MCF 10A (cell line): ENCODE measurements around the gene ARMH3. TPM values are rescaled to one million over a fixed set of nuclear protein-coding genes. Genes with fewer than 3 reads are reported as not detected.

Experiments used
- BruUV-seq: library from RNA; stranded (reverse); fragments of 400-500 nt; replicated peaks from 2 replicates; lab custom pipeline; 2021; lab: Mats Ljungman, UMichigan
- CTCF ChIA-PET: fragments of 300-600 bp; sonication (Branson Sonifier 250); formaldehyde crosslinking; extraction: SDS; loops from one replicate; lab custom pipeline; 2021; ENCODE audit warnings: antibody characterized with exemption, inconsistent platforms; lab: Yijun Ruan, JAX
- POLR2A ChIA-PET: fragments of 300-600, 350-650 bp; sonication (Branson Sonifier 250); formaldehyde crosslinking; extraction: SDS; loops from one replicate; lab custom pipeline; 2020; ENCODE audit warnings: antibody characterized with exemption, inconsistent platforms; lab: Yijun Ruan, JAX
- DNase-seq: peaks from one replicate; pipeline ENCODE4 v3.0.0-alpha.2; 2018; ENCODE audit not compliant: unreplicated experiment
- H3K27ac Mint-ChIP-seq: one replicate; pipeline ENCODE4 v1.8.0; 2022; ENCODE audit warnings: mild to moderate bottlenecking, low read depth, mixed read lengths; ENCODE audit not compliant: unreplicated experiment
- H3K27me3 Mint-ChIP-seq: one replicate; pipeline ENCODE4 v1.8.0; 2022; ENCODE audit warnings: mixed read lengths; ENCODE audit not compliant: insufficient read depth, unreplicated experiment
- H3K36me3 Mint-ChIP-seq: one replicate; pipeline ENCODE4 v1.8.0; 2022; ENCODE audit warnings: mild to moderate bottlenecking, moderate library complexity, mixed read lengths; ENCODE audit not compliant: insufficient read depth, unreplicated experiment
- H3K4me1 Mint-ChIP-seq: one replicate; pipeline ENCODE4 v1.8.0; 2022; ENCODE audit warnings: mixed read lengths; ENCODE audit not compliant: insufficient read depth, unreplicated experiment
- H3K4me3 Mint-ChIP-seq: one replicate; pipeline ENCODE4 v1.8.0; 2022; ENCODE audit warnings: mild to moderate bottlenecking, moderate library complexity, mixed read lengths; ENCODE audit not compliant: unreplicated experiment
- H3K9me3 Mint-ChIP-seq: one replicate; pipeline ENCODE4 v1.8.0; 2022; ENCODE audit warnings: mixed read lengths; ENCODE audit not compliant: unreplicated experiment
- intact Hi-C: fragments of 100-400 bp; cut with micrococcal nuclease; formaldehyde crosslinking; loops from 2 replicates; pipeline ENCODE4 v1.14.1; 2022
- total RNA-seq: library from RNA; stranded (reverse); gene quantifications from 2 replicates; pipeline ENCODE4 v1.2.3, GENCODE V29; 2022
- TF ChIP-seq, protein P1 (sequence below): fragments of 200-600 bp; IDR thresholded peaks from one replicate; pipeline ENCODE4 v1.8.0; 2022; ENCODE audit warnings: antibody characterized with exemption, mild to moderate bottlenecking; ENCODE audit not compliant: unreplicated experiment

The ARMH3 gene
- total RNA-seq, 1 experiment from 2014 or later: 17.6 TPM

DNA sequence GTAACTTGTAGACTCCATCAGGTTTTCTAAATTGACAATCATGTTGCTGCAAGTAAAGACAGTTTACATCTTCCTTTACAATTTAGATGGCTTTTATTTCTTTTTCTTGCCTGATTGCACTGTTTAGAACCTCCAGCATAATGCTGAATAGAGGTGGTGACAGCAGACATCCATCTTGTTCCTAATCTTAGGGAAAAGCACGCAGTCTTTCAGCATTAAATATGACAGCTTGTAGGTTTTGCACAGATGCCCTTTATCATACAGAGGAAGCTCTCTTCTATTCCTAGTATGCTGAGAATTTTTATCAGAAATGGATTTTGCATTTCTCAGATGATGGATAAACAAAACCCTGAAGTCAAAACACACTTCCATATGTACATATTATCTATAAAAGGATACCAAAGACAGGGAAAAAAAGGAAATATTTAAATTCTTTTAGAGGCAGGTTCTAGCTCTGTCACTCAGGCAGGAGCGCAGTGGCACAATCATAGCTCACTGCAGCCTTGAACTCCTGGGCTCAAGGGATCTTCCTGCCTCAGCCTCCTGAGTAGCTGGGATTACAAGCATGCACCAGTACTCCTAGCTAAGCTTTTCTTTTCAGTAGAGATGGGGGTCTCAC lies 143.3 kb downstream of the ARMH3 start:
- ChIA-PET POLR2A (interaction anchor here (1.2 kb wide), 1 partner anchor 26 kb away, joined by 3 read pairs; no protein-coding TSS in a partner anchor), CTCF (interaction anchor here (0.6 to 1.2 kb wide), 5 partner anchors 16 to 137 kb away, joined by 3 to 5 read pairs (median 3); no protein-coding TSS in a partner anchor)
- Mint-ChIP-seq H3K4me3 (no peak overlapping the region), H3K9me3 (no peaks in the 10 kb centered on the region), H3K36me3 (peaks cover 32% of the 10 kb centered on the region), H3K27ac (no peak overlapping the region), H3K27me3 (no peaks in the 10 kb centered on the region), H3K4me1 (no peaks in the 10 kb centered on the region)
- DNase-seq: no peak
- intact Hi-C loops: no loop called here
- TF ChIP-seq, protein P1, sequence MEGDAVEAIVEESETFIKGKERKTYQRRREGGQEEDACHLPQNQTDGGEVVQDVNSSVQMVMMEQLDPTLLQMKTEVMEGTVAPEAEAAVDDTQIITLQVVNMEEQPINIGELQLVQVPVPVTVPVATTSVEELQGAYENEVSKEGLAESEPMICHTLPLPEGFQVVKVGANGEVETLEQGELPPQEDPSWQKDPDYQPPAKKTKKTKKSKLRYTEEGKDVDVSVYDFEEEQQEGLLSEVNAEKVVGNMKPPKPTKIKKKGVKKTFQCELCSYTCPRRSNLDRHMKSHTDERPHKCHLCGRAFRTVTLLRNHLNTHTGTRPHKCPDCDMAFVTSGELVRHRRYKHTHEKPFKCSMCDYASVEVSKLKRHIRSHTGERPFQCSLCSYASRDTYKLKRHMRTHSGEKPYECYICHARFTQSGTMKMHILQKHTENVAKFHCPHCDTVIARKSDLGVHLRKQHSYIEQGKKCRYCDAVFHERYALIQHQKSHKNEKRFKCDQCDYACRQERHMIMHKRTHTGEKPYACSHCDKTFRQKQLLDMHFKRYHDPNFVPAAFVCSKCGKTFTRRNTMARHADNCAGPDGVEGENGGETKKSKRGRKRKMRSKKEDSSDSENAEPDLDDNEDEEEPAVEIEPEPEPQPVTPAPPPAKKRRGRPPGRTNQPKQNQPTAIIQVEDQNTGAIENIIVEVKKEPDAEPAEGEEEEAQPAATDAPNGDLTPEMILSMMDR: no peak
- no TSS peak for BruUV-seq

DNA sequence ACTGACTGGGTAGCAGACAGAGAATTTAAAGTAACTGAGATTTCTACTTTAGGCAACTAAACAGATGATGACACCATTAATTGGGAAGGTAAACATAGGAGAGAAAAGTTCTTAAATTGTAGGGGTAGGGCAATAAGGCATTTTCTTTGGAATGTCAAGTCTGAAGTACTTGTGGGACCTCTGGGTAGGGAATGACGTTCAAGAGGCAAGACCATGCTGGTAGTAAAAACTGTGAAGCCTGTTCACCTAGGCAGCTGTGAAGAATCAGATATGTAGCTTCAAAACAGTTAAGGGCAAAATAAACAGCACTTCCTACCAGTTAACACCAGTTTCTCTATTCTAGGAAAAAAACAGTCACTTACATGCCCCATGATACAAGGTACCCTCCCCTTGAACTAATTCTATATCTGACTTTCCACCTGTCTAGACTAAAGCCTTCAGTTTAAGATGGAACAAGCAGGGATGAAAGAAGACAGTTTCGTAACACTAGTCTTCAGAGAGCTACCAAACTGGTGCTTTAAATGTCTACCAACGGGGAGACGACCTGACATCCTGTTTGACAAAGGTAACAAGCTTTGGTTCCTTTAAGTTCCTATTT lies 149.3 kb downstream of the ARMH3 start:
- no peaks in the 10 kb centered on the region for H3K4me1 Mint-ChIP-seq
- BruUV-seq: no TSS peak
- peaks cover 30% of the 10 kb centered on the region for H3K36me3 Mint-ChIP-seq
- no peaks in the 10 kb centered on the region for H3K27me3 Mint-ChIP-seq
- intact Hi-C loops: no loop called here
- no peak overlapping the region for H3K27ac Mint-ChIP-seq
- TF ChIP-seq, protein P1: no peak
- H3K4me3 Mint-ChIP-seq: no peak overlapping the region
- ChIA-PET CTCF (interaction anchor here (0.6 kb wide), 2 partner anchors 20 to 50 kb away, joined by 3 to 4 read pairs; no protein-coding TSS in a partner anchor), POLR2A (interaction anchor here (1.2 kb wide), 1 partner anchor 9 kb away, joined by 4 read pairs; no protein-coding TSS in a partner anchor)
- no peaks in the 10 kb centered on the region for H3K9me3 Mint-ChIP-seq
- no peak for DNase-seq

DNA sequence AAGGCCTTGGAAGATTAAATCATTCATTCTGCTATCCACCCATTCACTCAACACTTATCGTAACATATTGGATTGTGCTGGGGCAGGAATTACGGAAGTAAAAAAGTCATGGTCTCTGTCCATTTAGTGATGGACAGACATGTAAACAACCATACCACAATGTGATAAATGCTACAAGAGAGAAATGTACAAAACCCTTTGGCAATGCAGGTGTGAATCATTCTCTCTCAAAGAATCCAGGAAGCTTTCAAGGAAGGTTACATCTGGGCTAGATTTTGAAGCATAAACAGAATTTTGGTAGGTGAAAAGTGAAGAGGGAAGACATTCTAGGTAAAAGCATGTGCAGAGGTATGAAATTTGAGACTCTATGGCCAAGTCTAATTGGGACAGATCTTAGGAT lies 150.7 kb downstream of the ARMH3 start:
- BruUV-seq: no TSS peak
- no peaks in the 10 kb centered on the region for H3K9me3 Mint-ChIP-seq
- H3K4me1 Mint-ChIP-seq: no peaks in the 10 kb centered on the region
- no peaks in the 10 kb centered on the region for H3K27me3 Mint-ChIP-seq
- intact Hi-C loops: no loop called here
- H3K4me3 Mint-ChIP-seq: no peak overlapping the region
- ChIA-PET POLR2A (no interaction called here), CTCF (no interaction called here)
- no peak overlapping the region for H3K27ac Mint-ChIP-seq
- TF ChIP-seq, protein P1: no peak
- no peak for DNase-seq
- peaks cover 23% of the 10 kb centered on the region for H3K36me3 Mint-ChIP-seq

DNA sequence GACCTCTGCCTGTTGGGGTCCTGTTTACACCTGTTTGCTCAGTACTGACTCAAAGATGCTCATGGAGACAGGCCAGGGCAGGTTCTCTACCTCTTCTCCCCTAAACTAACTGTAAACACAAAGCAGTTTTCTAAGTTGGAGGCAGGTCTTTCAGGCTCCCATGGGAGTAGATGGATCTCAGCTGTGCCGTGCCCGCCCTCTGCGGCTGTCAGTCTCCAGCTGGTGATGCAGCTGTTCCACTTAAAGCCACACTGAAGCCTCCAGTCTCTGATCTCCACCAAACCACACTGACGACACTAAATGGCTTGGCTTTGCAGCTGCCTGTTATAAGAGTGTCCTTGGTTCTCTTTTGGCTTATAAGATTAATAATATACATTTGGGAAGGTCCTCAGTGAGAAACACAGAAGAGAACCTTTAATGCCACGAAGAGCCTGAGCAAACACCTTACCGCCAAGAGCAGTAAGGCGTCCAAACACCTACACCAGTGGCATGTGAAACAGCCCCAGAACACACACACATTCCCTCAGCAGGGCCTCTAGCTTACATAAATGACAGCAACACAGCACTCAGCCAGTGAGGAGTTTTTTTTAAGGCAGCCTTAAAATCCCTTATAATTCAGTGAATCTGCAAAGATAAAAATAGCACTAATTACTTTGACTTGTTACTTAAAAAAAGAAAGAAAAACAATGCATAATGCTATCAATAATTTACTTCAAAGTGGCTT lies 152.0 kb downstream of the ARMH3 start:
- no peaks in the 10 kb centered on the region for H3K9me3 Mint-ChIP-seq
- TF ChIP-seq, protein P1: no peak
- peaks cover 16% of the 10 kb centered on the region for H3K36me3 Mint-ChIP-seq
- ChIA-PET CTCF (interaction anchor here (0.5 kb wide), 1 partner anchor 35 kb away, joined by 3 read pairs; no protein-coding TSS in a partner anchor), POLR2A (interaction anchor here (0.6 kb wide), 1 partner anchor 106 kb away, joined by 3 read pairs; no protein-coding TSS in a partner anchor)
- H3K27ac Mint-ChIP-seq: no peak overlapping the region
- H3K4me3 Mint-ChIP-seq: no peak overlapping the region
- H3K4me1 Mint-ChIP-seq: no peaks in the 10 kb centered on the region
- no peak for DNase-seq
- no peaks in the 10 kb centered on the region for H3K27me3 Mint-ChIP-seq
- no TSS peak for BruUV-seq
- intact Hi-C loops: no loop called here
